Esophagus squamous epithelium (tissue), 5 donors: ENCODE measurements around the gene TCERG1L. TPM values are rescaled to one million over a fixed set of nuclear protein-coding genes. Genes with fewer than 3 reads are reported as not detected.

Source experiments
- DNase-seq: peaks from one replicate; lab custom pipeline; 2025; lab: John Stamatoyannopoulos, UW
- H3K27ac ChIP-seq, 4 donors: fragments of 200-600 bp; sonication (generic); one replicate each; pipeline ENCODE4 v1.5.1; 2016 to 2019; ENCODE audit warnings: mild to moderate bottlenecking in 1 of 4
- H3K27me3 ChIP-seq, 4 donors: fragments of 200-600 bp; sonication (generic); 1 replicate in 3 of 4; 2 replicates in 1 of 4; pipeline versions ENCODE4 v1.5.1 to v1.6.0; 2017 to 2021; ENCODE audit warnings: antibody characterized with exemption in 1 of 4
- H3K36me3 ChIP-seq, 3 donors: fragments of 200-600 bp; sonication (generic); one replicate each; pipeline ENCODE4 v1.5.1; 2016 to 2019
- H3K4me1 ChIP-seq, 3 donors: fragments of 200-600 bp; sonication (generic); one replicate each; pipeline ENCODE4 v1.5.1; 2017 to 2019
- H3K4me3 ChIP-seq, 4 donors: fragments of 200-600 bp; sonication (generic); 1 replicate in 3 of 4; 2 replicates in 1 of 4; pipeline ENCODE4 v1.5.1; 2016 to 2019; ENCODE audit warnings: mild to moderate bottlenecking in 2 of 4, moderate library complexity in 1 of 4
- H3K9me3 ChIP-seq, 3 donors: fragments of 200-600 bp; sonication (generic); one replicate each; pipeline ENCODE4 v1.5.1; 2016 to 2019
- POLR2A ChIP-seq, 4 donors: fragments of 450-650 bp; IDR thresholded peaks; one replicate each; pipeline ENCODE4 v1.6.1; 2017; ENCODE audit warnings: antibody characterized with exemption in 4 of 4, mild to moderate bottlenecking in 4 of 4, moderate library complexity in 3 of 4
- WGBS, 2 donors: methylation state at CpG; one replicate each; pipeline ENCODE4 v1.1.5; 2018; 5-methylcytosine and 5-hydroxymethylcytosine counted together
- intact Hi-C: fragments of 100-400 bp; cut with DNase I; formaldehyde crosslinking; loops from one replicate; pipeline ENCODE4 v1.15.0; 2022
- total RNA-seq, 4 donors: library from RNA; depleted of rRNA; stranded (reverse); fragments of >200 nt; gene quantifications; one replicate each; pipeline ENCODE4 v1.1.0, GENCODE V29; 2016
- TF ChIP-seq, protein P1 (sequence below), 6 experiments: fragments of 450-650 bp in 4 of 6; fragments of 200-600 bp in 2 of 6; sonication (generic) in 2 of 6; IDR thresholded peaks; one replicate each; pipeline ENCODE4 v1.5.1; 2016 to 2019; ENCODE audit warnings: antibody characterized with exemption in 6 of 6, mild to moderate bottlenecking in 4 of 6, moderate library complexity in 4 of 6
- donor health status: DM: yes; HTN: yes; CAD: no.

TCERG1L gene
- total RNA-seq, 4 donors from 2014 or later = 0.12 to 2.9 (median 0.48) TPM

DNA sequence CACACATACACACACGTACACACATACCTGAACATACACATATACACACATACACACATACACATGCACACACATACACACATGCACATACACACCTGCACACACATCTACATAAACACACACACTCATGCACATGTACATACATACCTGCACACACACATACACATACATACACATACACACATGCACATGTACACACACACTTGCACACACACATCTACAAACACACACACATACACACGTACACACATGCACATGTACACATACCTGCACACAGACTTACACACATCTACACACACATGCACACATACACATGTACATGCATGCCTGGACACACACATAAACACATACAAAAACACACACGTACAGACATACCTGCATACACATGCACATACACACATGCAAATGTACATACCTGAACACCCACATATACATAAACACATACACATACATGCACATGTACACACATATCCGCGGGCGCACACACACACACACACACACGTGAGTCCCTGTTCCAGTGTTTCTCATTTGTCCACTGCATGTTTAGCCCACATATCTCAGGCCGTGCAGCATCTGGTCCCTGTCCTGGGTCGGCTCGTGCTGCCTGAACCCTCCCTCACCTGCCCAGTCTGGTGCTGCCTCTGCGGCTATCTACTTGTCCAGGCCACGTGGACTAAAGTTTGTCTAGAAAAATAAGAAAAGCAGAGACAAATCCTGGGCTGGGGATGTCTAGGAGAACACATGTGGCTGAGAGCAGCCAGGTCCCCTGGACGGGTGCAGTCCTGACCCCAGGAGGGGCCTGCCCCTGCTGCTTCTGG, 238.7 kb downstream of the TCERG1L start:
- TF ChIP-seq, protein P1, sequence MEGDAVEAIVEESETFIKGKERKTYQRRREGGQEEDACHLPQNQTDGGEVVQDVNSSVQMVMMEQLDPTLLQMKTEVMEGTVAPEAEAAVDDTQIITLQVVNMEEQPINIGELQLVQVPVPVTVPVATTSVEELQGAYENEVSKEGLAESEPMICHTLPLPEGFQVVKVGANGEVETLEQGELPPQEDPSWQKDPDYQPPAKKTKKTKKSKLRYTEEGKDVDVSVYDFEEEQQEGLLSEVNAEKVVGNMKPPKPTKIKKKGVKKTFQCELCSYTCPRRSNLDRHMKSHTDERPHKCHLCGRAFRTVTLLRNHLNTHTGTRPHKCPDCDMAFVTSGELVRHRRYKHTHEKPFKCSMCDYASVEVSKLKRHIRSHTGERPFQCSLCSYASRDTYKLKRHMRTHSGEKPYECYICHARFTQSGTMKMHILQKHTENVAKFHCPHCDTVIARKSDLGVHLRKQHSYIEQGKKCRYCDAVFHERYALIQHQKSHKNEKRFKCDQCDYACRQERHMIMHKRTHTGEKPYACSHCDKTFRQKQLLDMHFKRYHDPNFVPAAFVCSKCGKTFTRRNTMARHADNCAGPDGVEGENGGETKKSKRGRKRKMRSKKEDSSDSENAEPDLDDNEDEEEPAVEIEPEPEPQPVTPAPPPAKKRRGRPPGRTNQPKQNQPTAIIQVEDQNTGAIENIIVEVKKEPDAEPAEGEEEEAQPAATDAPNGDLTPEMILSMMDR (IDR thresholded peaks at IDR 0.05) = no peak
- TF ChIP-seq POLR2A (IDR thresholded peaks at IDR 0.05) = no peak
- intact Hi-C loops = no loop called here
- Histone ChIP-seq H3K27ac (no peak overlapping the region), H3K27me3 (peaks cover 0 to 3% (median 0%) of the 10 kb centered on the region in 4 donors), H3K9me3 (no peaks in the 10 kb centered on the region), H3K4me3 (no peak overlapping the region), H3K36me3 (no peaks in the 10 kb centered on the region), H3K4me1 (no peaks in the 10 kb centered on the region)
- no peak for DNase-seq
- WGBS, 2 donors = 82 to 89% methylated on average over 10 to 13 of the region's 13 CpGs

- no peak for DNase-seq
- no peaks in the 10 kb centered on the region for H3K4me1 ChIP-seq
- H3K27me3 ChIP-seq = peaks cover 0 to 9% (median 0%) of the 10 kb centered on the region in 4 donors
- TF ChIP-seq, protein P1 (IDR thresholded peaks at IDR 0.05) = no peak
- no peak for TF ChIP-seq POLR2A (IDR thresholded peaks at IDR 0.05)
- H3K4me3 ChIP-seq = no peak overlapping the region
- H3K9me3 ChIP-seq = no peaks in the 10 kb centered on the region
- intact Hi-C loops = no loop called here
- no peaks in the 10 kb centered on the region for H3K36me3 ChIP-seq
- 64 to 76% methylated on average over 7 of the region's 7 CpGs for WGBS, 2 donors
- no peak overlapping the region for H3K27ac ChIP-seq
These were observed 239.8 kb downstream of the TCERG1L start for GRCh38 chr10:131071721-131072120.

- H3K9me3 ChIP-seq = no peaks in the 10 kb centered on the region
- no peaks in the 10 kb centered on the region for H3K4me1 ChIP-seq
- TF ChIP-seq, protein P1 (IDR thresholded peaks at IDR 0.05) = no peak
- no peak for TF ChIP-seq POLR2A (IDR thresholded peaks at IDR 0.05)
- no peak overlapping the region for H3K27ac ChIP-seq
- no peak overlapping the region for H3K4me3 ChIP-seq
- WGBS, 2 donors = 78 to 80% methylated on average over 4 to 7 of the region's 7 CpGs
- peaks cover 0 to 9% (median 0%) of the 10 kb centered on the region in 4 donors for H3K27me3 ChIP-seq
- DNase-seq = no peak
- no peaks in the 10 kb centered on the region for H3K36me3 ChIP-seq
- intact Hi-C loops = no loop called here
These were observed 240.7 kb downstream of the TCERG1L start for GRCh38 chr10:131070856-131071255.

GRCh38 chr10:131068760-131069159, 242.8 kb downstream of the TCERG1L start:
- H3K9me3 ChIP-seq = no peaks in the 10 kb centered on the region
- no peaks in the 10 kb centered on the region for H3K4me1 ChIP-seq
- H3K27me3 ChIP-seq = peaks cover 0 to 16% (median 0%) of the 10 kb centered on the region in 4 donors
- DNase-seq = no peak
- no peak overlapping the region for H3K4me3 ChIP-seq
- intact Hi-C loops = no loop called here
- H3K27ac ChIP-seq = no peak overlapping the region
- WGBS, 2 donors = 31 to 62% methylated on average over 6 of the region's 6 CpGs
- TF ChIP-seq POLR2A (IDR thresholded peaks at IDR 0.05) = no peak
- TF ChIP-seq, protein P1 (IDR thresholded peaks at IDR 0.05) = no peak
- no peaks in the 10 kb centered on the region for H3K36me3 ChIP-seq

DNA sequence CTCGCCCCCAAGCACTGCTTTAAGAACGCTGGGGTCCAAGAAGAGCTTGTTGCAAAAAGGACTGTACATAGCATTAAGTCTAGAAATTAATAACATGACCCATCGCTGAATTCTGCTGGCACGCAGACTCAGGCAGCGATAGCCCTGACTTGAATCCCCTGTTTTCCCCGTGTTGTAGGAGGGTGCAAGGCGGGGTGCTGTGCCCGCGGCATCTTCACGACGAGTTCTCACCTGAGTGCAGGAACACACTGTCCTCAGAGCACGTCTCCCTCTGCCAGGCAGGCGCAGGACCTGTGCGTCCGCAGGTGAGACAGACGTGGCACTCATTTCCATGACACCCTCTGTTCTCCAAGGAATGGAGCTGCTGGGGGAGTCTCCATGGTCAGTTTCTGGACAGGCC, 243.2 kb downstream of the TCERG1L start:
- 77 to 88% methylated on average over 7 to 15 of the region's 16 CpGs for WGBS, 2 donors
- no peak for DNase-seq
- H3K27ac ChIP-seq = no peak overlapping the region
- no peaks in the 10 kb centered on the region for H3K4me1 ChIP-seq
- H3K9me3 ChIP-seq = no peaks in the 10 kb centered on the region
- no peaks in the 10 kb centered on the region for H3K36me3 ChIP-seq
- intact Hi-C loops = no loop called here
- TF ChIP-seq, protein P1 (IDR thresholded peaks at IDR 0.05) = no peak
- no peak for TF ChIP-seq POLR2A (IDR thresholded peaks at IDR 0.05)
- no peak overlapping the region for H3K4me3 ChIP-seq
- H3K27me3 ChIP-seq = peaks cover 0 to 21% (median 0%) of the 10 kb centered on the region in 4 donors
